ENCODE measurements around the gene METTL17. TPM values are rescaled to one million over a fixed set of nuclear protein-coding genes. Genes with fewer than 3 reads are reported as not detected.

The METTL17 gene
- total and polyA plus RNA-seq, 2 of the 13 experiments (the other 11 are each of a cell fraction or from before 2014, with no cell fraction given) = 122 to 199 TPM

DNA sequence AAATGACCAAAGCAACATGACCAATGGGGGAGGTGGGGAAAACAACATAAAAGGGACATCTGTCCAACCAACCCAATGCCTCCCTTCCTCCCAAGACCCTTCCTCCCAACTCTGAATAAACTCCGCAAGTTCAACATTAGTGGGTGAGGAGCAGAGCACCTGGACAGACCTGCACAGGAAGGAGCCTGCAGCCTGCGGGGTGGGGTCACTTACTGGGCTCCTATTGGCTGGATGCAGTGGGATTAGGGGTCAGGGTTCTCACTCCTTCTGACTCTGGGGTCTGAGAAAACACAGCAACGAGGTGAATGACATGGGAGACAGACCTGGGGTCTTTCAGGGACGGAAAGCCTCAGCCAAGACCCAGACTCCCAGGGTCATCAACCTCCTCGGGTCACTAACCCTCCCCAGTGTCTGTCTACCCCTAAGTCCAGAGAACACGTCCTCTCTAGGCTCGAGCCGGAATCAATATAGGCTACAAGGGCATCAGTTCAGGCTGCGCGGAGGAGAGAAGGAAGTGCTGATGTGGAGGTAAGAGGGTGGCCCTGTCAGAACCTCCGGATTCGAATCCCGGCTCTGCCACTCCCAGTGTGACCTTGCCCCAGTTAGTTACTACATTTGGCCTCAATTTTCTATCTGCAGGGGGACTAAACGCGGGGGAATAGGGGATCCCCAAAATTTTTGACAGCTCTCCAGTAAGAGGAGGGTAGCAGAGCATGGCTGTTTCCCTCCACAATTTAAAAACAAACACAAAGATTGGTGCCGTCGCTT is 34.2 kb downstream of the METTL17 start (continued):
- TF ChIP-seq EP300 (IDR thresholded peaks at IDR 0.05; ENCODE audit: low read depth in 2 of 2, low read length in 2 of 2) (0 out of 4 replicates have a peak, but pooled peaks of 1 of the 2 experiments have one; percentile 6), EP300 (CRISPR knock-in tag; IDR thresholded peaks at IDR 0.05; ENCODE audit: borderline replicate concordance) (no peak), BCL6 (CRISPR knock-in tag; IDR thresholded peaks at IDR 0.05) (peak; percentile 62; the same call in 1 of the 2 replicates), ZFP1 (CRISPR knock-in tag; IDR thresholded peaks at IDR 0.05) (no peak), ZNF7 (CRISPR knock-in tag; IDR thresholded peaks at IDR 0.05) (no peak), ZNF746 (CRISPR knock-in tag; IDR thresholded peaks at IDR 0.05) (0 out of 2 replicates have a peak, but pooled peaks have one; percentile 37), RXRA (CRISPR knock-in tag; IDR thresholded peaks at IDR 0.05) (peak; percentile 45; the same call in 1 of the 2 replicates), XBP1 (CRISPR knock-in tag; IDR thresholded peaks at IDR 0.05) (no peak), ZNF317 (CRISPR knock-in tag; IDR thresholded peaks at IDR 0.05) (0 out of 2 replicates have a peak, but pooled peaks have one; percentile 40), MXI1 (IDR thresholded peaks at IDR 0.05; ENCODE audit: borderline replicate concordance, low read depth, low read length) (0 out of 3 replicates have a peak, but pooled peaks have one; percentile 6), SP5 (CRISPR knock-in tag; IDR thresholded peaks at IDR 0.05; ENCODE audit: borderline replicate concordance, low read depth) (peak; percentile 35; the same call in 1 of the 2 replicates), RCOR2 (CRISPR knock-in tag; IDR thresholded peaks at IDR 0.05) (no peak), NFYC (CRISPR knock-in tag; IDR thresholded peaks at IDR 0.05) (0 out of 2 replicates have a peak, but pooled peaks have one; percentile 26), ZSCAN31 (CRISPR knock-in tag; IDR thresholded peaks at IDR 0.05; ENCODE audit: low read depth) (0 out of 2 replicates have a peak, but pooled peaks have one; percentile 66), NR2F1 (CRISPR knock-in tag; IDR thresholded peaks at IDR 0.05) (peak; percentile 36 to 67; a peak in 2 of 4 replicates)
- TF ChIP-seq, protein P1, sequence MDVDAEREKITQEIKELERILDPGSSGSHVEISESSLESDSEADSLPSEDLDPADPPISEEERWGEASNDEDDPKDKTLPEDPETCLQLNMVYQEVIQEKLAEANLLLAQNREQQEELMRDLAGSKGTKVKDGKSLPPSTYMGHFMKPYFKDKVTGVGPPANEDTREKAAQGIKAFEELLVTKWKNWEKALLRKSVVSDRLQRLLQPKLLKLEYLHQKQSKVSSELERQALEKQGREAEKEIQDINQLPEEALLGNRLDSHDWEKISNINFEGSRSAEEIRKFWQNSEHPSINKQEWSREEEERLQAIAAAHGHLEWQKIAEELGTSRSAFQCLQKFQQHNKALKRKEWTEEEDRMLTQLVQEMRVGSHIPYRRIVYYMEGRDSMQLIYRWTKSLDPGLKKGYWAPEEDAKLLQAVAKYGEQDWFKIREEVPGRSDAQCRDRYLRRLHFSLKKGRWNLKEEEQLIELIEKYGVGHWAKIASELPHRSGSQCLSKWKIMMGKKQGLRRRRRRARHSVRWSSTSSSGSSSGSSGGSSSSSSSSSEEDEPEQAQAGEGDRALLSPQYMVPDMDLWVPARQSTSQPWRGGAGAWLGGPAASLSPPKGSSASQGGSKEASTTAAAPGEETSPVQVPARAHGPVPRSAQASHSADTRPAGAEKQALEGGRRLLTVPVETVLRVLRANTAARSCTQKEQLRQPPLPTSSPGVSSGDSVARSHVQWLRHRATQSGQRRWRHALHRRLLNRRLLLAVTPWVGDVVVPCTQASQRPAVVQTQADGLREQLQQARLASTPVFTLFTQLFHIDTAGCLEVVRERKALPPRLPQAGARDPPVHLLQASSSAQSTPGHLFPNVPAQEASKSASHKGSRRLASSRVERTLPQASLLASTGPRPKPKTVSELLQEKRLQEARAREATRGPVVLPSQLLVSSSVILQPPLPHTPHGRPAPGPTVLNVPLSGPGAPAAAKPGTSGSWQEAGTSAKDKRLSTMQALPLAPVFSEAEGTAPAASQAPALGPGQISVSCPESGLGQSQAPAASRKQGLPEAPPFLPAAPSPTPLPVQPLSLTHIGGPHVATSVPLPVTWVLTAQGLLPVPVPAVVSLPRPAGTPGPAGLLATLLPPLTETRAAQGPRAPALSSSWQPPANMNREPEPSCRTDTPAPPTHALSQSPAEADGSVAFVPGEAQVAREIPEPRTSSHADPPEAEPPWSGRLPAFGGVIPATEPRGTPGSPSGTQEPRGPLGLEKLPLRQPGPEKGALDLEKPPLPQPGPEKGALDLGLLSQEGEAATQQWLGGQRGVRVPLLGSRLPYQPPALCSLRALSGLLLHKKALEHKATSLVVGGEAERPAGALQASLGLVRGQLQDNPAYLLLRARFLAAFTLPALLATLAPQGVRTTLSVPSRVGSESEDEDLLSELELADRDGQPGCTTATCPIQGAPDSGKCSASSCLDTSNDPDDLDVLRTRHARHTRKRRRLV (CRISPR knock-in tag; IDR thresholded peaks at IDR 0.05) = peak; percentile 83; the same call in 1 of the 2 replicates
- TF ChIP-seq, protein P2, sequence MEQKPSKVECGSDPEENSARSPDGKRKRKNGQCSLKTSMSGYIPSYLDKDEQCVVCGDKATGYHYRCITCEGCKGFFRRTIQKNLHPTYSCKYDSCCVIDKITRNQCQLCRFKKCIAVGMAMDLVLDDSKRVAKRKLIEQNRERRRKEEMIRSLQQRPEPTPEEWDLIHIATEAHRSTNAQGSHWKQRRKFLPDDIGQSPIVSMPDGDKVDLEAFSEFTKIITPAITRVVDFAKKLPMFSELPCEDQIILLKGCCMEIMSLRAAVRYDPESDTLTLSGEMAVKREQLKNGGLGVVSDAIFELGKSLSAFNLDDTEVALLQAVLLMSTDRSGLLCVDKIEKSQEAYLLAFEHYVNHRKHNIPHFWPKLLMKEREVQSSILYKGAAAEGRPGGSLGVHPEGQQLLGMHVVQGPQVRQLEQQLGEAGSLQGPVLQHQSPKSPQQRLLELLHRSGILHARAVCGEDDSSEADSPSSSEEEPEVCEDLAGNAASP (CRISPR knock-in tag; IDR thresholded peaks at IDR 0.05; ENCODE audit: borderline replicate concordance) = peak; percentile 44; the same call in 1 of the 2 replicates
- TF ChIP-seq, protein P3, sequence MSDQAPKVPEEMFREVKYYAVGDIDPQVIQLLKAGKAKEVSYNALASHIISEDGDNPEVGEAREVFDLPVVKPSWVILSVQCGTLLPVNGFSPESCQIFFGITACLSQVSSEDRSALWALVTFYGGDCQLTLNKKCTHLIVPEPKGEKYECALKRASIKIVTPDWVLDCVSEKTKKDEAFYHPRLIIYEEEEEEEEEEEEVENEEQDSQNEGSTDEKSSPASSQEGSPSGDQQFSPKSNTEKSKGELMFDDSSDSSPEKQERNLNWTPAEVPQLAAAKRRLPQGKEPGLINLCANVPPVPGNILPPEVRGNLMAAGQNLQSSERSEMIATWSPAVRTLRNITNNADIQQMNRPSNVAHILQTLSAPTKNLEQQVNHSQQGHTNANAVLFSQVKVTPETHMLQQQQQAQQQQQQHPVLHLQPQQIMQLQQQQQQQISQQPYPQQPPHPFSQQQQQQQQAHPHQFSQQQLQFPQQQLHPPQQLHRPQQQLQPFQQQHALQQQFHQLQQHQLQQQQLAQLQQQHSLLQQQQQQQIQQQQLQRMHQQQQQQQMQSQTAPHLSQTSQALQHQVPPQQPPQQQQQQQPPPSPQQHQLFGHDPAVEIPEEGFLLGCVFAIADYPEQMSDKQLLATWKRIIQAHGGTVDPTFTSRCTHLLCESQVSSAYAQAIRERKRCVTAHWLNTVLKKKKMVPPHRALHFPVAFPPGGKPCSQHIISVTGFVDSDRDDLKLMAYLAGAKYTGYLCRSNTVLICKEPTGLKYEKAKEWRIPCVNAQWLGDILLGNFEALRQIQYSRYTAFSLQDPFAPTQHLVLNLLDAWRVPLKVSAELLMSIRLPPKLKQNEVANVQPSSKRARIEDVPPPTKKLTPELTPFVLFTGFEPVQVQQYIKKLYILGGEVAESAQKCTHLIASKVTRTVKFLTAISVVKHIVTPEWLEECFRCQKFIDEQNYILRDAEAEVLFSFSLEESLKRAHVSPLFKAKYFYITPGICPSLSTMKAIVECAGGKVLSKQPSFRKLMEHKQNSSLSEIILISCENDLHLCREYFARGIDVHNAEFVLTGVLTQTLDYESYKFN (CRISPR knock-in tag; conservative IDR thresholded peaks at IDR 0.05) = peak; percentile 34; the same call in 1 of the 2 replicates

Data from HepG2 (cell line).